GM19023 (cell line): ENCODE measurements around the gene MEGF11.

Source experiments
- ATAC-seq: cut with Tn5 transposase; IDR thresholded peaks from one replicate; pipeline ENCODE4 v1.9.1; 2021; ENCODE audit warnings: mild to moderate bottlenecking, moderate library complexity; ENCODE audit not compliant: unreplicated experiment

MEGF11 gene

DNA sequence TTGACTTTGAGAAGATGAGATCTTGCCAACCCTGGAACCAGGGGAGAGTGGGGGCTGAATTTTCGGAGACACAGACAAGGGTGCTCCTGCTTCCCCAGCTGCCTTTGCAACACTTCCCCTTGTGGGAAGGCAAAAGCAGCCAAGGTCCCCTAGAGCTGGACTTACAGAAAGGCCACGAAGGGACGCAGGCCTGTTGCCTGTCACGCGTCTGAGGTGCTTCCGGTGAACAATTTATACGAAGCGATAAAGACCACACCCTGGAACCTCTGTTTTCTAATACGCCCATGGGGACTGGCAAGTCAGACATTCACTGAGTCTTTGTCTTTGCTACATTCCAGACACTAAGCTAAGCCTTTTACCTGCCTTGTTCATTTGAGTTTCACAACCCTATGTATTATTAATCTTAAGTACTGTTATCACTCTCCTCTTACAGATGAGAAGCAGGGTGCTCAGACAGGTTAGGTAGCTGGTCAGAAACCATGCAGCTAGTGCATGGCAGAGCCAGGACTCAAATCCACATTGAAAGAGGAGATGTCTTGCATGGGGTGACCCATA, 13.2 kb downstream of the MEGF11 start:
- no peak for ATAC-seq

DNA sequence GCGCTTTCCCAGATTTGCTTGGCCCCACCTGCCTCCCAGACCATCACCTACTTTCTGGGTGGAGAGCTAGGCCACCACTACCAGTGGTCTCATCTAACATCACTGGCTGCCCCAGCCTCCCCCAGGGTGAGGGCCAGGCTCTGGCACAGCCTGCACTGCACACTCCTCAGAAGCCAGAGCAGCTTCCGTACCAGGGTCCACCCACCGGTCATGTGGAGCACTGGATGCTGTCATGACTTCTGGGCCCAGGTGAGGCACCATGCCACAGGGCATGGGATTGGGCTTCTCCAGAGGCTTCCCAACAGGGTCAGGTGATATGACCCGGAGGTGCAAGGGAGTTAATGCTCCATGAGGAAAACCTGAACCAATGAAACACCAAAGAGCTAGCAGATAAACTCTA, 14.0 kb downstream of the MEGF11 start:
- ATAC-seq = no peak

DNA sequence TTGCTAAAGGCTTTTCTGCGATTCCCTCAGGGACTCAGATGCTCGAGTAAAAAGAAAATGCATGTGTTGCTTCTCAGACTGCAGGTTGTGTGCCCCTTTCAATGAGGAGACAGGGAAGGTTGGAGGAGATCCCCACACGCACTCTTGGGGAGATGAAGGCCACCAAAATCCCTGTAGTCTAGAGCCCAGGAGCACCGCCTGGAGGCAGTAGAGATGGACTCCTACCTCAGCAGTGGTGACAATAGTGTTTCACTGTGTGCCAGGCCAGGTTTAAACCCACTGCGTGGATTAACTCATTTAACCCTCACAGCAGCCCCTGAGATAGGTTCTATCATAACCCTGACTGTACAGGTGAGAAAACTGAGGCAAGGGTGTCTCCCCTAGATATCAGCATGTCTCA, 15.2 kb downstream of the MEGF11 start:
- ATAC-seq = no peak

DNA sequence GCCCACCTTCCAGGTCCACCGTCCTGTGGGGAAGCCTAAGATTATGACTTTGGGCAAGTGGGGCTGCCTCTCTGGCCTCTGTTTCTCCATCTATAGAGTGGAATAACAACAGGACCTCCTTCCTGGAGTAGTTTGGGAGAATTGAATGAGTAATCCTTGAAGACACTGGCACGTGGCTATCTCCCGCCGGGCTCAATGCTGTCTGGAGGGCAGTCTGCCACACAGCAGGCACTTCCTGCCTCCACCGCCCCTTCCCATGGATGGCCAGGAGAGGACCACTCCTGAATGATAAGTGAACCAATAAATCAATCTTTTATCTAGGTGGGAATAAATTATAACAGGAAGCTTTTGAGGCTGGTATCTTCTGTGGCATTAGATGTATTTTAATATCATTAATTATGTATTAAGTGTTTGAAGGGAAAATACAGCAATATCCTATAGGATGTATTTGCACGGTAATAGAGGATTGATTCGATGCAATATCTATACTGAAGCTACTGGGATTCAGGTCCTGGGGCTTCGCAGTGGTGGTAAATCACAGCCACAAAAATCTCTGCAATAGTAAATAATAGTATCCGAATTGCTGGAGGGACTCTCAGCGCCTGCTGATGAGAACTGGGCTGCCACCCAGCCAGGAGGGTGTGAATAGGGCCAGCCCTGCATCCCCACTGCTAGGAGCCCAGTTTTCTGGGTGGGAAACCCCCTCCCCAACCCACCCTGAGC, 15.9 kb downstream of the MEGF11 start:
- ATAC-seq = no peak

DNA sequence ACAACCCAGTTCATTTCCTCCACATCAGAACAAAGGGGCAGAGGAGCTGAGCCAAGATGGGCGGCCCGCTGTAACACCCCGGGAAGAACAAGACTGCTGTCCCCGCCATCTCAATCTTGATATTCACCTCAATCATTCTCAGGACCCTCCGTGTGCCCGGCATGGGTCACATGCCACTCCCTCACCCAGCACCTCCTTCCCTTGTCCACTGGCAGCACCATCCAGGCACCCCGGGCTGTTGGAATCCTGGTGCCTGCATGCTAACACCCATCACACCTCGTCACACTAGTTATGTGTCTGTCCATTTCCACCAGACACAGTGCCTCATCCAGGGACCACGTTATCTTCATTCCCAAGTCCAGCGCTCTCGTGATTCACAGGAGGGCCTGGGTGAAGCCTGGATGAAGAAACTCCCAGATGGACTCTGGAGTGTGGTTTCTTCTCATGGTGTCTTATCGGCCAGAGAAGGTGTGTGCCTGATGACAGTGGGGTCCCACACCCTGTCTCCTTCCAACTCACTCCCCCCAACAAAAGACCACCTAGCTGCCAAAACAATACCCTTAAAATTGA, 16.7 kb downstream of the MEGF11 start:
- no peak for ATAC-seq

GRCh38 chr15:66235866-66236265, 17.7 kb downstream of the MEGF11 start:
- ATAC-seq = no peak

DNA sequence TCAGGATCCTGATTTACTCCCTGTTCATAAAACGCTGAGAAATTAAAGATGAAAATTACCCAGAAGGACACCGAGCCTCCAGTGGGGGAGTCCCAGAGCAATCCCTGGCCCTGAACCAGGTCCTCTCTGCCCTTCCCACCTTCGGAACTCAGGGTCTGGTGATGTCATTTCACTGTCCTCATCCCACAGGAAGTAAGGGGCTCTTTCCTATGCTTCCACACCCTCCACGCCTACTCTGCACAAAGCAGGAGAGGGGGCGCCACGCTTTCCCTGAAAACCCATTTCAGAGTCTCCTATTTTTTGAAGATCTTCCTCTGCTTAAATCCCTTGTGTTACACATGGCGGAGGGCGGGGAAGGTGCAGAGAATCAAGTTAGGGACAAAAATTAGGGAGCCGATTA, 18.8 kb downstream of the MEGF11 start:
- no peak for ATAC-seq

DNA sequence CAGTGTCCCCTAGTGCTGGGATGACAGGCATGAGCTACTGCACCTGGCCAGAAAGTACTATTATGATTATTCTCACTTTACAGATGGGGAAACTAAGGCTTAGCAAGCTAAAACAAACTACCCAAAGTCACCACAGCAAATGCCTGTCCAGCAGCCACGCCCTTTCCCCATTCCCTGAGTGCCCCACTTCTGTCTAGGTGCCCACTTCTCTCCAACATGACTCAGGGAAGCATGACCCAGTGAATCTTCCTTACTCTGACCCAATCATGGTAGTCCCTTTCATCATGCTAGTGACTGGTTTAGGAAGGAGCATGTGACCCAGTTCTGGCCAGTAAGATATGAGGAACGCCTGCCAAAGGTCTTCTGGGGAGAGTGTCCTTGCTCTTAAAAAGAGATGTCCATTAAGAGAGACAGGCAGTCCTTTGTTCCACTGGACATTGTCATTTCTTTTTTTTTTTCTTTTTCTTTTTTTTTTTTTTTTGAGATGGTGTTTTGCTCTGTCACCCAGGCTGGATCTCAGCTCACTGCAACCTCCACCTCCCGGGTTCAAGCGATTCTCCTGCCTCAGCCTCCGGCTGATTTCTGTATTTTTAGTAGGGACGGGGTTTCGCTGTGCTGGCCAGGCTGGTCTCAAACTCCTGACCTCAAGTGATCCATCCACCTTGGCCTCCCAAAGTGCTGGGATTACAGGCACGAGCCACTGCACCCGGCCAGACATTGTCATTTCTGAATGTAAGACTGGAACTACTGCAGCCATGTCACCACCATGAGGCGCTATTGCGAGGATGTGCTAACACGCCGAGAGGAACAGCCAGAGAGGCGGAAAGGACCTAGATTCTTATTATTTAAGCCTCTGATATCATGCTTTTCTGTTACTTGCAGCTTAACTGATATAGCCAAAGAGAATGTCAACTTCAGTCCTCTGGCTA, 19.8 kb downstream of the MEGF11 start:
- no peak for ATAC-seq

- ATAC-seq = no peak
Measured at GRCh38 chr15:66232267-66232625, 21.3 kb downstream of the MEGF11 start.

DNA sequence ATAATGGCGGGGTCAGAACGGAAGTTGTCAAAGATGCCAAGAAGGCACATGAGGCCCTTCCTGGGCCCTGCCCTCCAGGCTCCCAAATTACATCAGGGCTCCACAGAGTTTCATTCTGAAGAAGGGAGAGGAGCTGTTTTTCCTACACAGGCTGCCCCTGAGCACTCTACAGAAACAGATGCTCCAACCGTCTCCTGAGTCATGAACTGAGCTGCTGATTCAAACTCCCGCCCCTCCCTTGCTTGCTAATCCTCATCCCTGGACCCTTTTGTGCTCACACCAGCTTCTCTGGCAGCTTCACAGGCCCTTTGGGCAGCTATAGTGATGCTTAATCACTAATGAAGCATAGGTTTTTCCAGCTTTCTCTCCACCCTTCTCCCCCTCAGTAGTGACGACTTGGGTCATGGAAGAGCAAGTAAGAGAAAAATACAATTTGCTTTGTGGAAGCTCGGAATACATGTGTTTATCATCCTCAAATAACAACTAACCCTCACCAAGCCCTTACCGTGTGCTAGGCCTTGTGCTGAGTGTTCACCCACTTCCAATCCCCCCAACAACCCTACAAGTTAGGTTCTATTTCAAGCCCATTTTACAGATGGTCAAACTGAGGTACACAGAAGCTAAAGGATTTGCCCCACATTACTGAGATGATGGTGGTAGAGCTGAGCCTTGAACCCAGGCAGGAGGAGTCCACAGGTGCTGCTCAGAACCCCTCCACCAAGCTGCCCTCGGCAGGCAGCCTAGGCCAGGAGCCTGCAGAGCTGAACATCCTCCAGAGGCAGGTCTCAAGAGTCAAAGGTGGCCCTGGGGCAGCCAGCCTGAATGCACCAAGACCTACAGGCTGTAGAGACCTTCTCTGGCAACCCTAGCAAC, 21.9 kb downstream of the MEGF11 start:
- no peak for ATAC-seq

GRCh38 chr15:66229790-66230465, 23.6 kb downstream of the MEGF11 start:
- no peak for ATAC-seq

DNA sequence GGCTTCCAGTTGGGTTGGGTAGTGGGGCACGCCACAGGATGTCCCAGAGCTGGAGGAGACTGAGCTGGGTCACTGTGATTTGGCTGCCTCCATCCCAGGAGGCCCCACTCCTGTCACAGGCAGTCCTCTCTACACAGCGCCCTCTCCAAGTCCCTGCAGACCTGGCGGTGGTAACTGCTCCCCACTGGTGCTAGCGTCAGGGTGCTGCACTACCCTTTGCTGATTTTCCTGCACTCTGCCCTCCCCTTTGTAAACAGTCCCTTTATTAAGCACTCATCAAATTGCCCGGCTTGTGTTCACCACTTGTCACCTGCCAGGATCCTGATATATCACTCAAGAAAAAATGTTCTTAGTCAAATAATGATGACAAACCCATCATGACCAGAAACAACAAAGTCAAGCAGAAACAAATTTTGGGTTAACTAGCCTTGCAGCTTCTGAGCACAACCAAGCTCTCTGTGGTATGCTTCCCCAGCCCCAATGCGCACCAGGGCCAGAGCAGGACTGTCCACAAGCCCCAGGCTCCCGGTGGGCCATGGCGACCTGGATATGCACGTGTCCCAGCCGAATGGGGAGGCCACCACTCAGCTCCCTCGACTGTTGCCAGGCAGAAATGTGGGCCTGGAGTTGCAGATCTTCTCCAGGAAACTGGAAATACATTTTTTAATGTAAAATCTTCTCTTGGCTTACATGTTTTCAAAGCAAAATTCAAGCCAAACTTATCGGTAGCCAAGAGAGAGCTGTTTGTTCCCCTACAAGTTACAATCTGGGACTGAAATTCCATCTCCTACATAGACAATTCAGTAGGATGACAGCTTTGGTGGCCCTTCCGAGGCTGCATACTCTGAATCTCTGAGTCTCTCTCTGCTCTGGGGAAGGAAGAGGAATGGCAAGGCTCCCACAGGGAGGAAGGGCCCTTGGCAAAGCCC, 24.5 kb downstream of the MEGF11 start:
- ATAC-seq = no peak

DNA sequence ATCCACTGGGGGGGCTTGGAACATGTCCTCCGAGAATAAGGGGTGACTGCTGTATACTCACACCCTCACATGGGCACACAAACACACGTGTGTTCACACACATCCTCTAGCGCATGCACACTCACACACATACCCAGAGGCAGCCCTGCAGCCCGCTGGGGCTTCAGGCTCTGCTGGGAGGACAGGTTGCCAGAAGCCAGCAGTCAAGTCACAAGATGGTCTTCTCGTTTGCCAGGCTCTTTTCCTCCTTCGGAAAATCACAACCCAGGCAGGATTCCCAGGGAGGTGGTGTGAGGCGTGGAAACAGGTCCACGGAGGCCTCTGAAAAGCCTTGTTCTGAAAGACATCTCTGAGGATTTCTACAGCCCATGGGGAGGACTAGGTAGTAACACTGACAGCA, 26.8 kb downstream of the MEGF11 start:
- ATAC-seq = no peak

DNA sequence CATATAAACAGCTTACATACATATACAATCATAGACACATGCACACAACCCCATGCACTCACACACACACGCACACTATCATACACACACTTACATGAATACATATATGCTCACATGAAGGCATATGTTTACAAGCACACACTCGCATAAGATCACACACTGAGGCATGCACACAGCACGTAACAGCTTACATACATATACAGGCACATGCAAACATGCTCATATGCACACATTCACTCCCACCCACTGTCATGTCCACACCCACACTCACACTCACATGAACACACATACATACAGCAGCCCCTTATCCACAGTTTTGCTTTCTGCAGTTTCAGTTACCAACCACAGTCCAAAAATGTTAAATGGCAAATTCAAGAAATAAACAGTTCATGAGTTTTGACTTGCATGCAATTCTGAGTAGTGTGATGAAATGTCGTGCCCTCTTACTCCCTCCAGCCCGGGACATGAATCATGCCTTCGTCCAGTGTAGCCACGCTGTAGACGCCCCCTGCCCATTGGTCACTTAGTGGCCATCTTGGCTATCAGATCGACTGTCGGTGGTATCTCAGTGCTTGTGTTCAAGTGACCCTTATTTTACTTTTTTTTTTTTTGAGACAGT, 27.8 kb downstream of the MEGF11 start:
- no peak for ATAC-seq

- ATAC-seq = no peak
Measured at GRCh38 chr15:66224946-66225345, 28.6 kb downstream of the MEGF11 start.

GRCh38 chr15:66222273-66223198, 31.0 kb downstream of the MEGF11 start:
- no peak for ATAC-seq

DNA sequence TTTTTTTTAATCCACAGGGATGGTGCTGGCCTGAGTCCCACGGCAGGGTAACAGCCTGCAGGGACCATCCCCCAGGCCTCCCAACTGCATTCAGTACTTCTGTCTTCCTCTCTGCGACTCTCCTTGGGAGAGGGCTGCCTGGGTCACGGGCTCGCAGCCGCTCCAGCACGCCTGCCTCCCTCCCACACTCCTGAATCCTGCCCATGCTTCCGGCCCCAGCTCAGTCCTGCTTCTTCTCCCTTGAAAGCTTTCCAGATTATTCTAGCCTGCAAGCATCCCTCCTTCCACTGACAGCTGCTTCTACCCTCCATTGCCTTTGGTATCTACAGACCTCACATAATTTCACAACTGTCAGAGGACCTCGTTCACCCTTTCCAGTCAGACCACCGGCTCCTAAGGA, 32.4 kb downstream of the MEGF11 start:
- ATAC-seq = no peak

DNA sequence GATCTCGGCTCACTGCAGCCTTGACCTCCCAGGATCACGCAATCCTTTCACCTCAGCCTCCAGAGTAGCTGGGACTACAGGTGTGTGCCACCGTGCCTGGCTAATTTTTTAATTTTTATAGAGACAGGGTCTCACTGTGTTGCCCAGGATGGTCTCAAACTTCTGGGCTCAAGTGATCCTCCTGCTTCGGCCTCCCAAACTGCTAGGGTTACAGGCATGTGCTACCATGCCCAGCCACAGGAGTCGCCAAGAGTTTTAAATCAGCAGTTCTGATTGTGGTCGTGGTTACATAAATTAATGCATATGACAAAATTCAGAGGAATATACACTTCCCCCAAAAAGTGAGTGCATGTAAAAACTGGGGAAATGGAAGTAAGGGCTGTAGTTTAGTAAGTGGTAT, 32.9 kb downstream of the MEGF11 start:
- ATAC-seq = no peak
